Stimulated activated CD4-positive, alpha-beta T cell treated with anti-CD3 and anti-CD28 coated beads, Interleukin-4, amount 100 ng/mL, for 48 hours (primary cell): ENCODE results near the gene ACMSD.
"Not testable (repeated sequence)": the region's sequence is repeated elsewhere in the genome, so short reads cannot be mapped to it uniquely, and the experiment has no call there.

Source experiments
- DNase-seq, 2 donors: peaks; one replicate each; pipeline ENCODE4 v3.0.0-alpha.2; 2020; ENCODE audit warnings: low read depth in 2 of 2

Gene ACMSD

GRCh38 chr2:134838143-134838620 lies at the start of gene ACMSD:
Gene ACMSD, plus strand, starts transcription at chr2:134838616. Its CDS starts 67 bp downstream, at chr2:134838683.
- DNase-seq = no peak

- no peak for DNase-seq
Measured at GRCh38 chr2:134790487-134790886, 47.9 kb upstream of the ACMSD start.

- DNase-seq = no peak
Measured at GRCh38 chr2:134791616-134792015, 46.8 kb upstream of the ACMSD start.

- no peak for DNase-seq
Measured at GRCh38 chr2:134792186-134792585, 46.2 kb upstream of the ACMSD start.

- DNase-seq = no peak
Measured at GRCh38 chr2:134795765-134796164, 42.7 kb upstream of the ACMSD start.

- no peak for DNase-seq
Measured at GRCh38 chr2:134796373-134796772, 42.0 kb upstream of the ACMSD start.

- DNase-seq = no peak
Measured at GRCh38 chr2:134799936-134800335, 38.5 kb upstream of the ACMSD start.

- no peak for DNase-seq
Measured at GRCh38 chr2:134800341-134800740, 38.1 kb upstream of the ACMSD start.

- DNase-seq = not testable (repeated sequence)
Measured at GRCh38 chr2:134803609-134804405, 34.6 kb upstream of the ACMSD start.

GRCh38 chr2:134815741-134816140 lies 22.7 kb upstream of the ACMSD start:
- no peak for DNase-seq

GRCh38 chr2:134818321-134818720 lies 20.1 kb upstream of the ACMSD start:
- DNase-seq = no peak

GRCh38 chr2:134819334-134819733 lies 19.1 kb upstream of the ACMSD start:
- no peak for DNase-seq

- no peak for DNase-seq
Measured at GRCh38 chr2:134823431-134823830, 15.0 kb upstream of the ACMSD start.

GRCh38 chr2:134823832-134824231 lies 14.6 kb upstream of the ACMSD start:
- DNase-seq = no peak

- DNase-seq = not testable (repeated sequence)
Measured at GRCh38 chr2:134825716-134826115, 12.7 kb upstream of the ACMSD start.

GRCh38 chr2:134835471-134835870 lies 2.9 kb upstream of the ACMSD start:
- DNase-seq = no peak

GRCh38 chr2:134836986-134837385 lies 1.4 kb upstream of the ACMSD start:
- no peak for DNase-seq

GRCh38 chr2:134839649-134840048 lies 1.2 kb downstream of the ACMSD start:
- no peak for DNase-seq

GRCh38 chr2:134842930-134843490 lies 4.6 kb downstream of the ACMSD start:
- no peak for DNase-seq

GRCh38 chr2:134843968-134844367 lies 5.6 kb downstream of the ACMSD start:
- no peak for DNase-seq

GRCh38 chr2:134845028-134845427 lies 6.6 kb downstream of the ACMSD start:
- no peak for DNase-seq

GRCh38 chr2:134845719-134846118 lies 7.3 kb downstream of the ACMSD start:
- DNase-seq = no peak

GRCh38 chr2:134846213-134846612 lies 7.8 kb downstream of the ACMSD start:
- DNase-seq = no peak
